HepG2 (cell line): ENCODE data around the gene ZCCHC7. TPM values are rescaled to one million over a fixed set of nuclear protein-coding genes. Genes with fewer than 3 reads are reported as not detected.

Experiments used
- ADNP ChIP-seq: sonication (generic); formaldehyde crosslinking; IDR thresholded peaks from 2 replicates; pipeline ENCODE4 v1.4.0; 2020; ENCODE audit warnings: missing genetic modification reagents
- CCAR2 ChIP-seq: fragments of 200-400 bp; formaldehyde crosslinking; optimal IDR thresholded peaks from 2 replicates; pipeline ENCODE3; 2018; ENCODE audit warnings: low read depth, mild to moderate bottlenecking, low read length, moderate library complexity
- DDIT3 ChIP-seq: sonication (generic); formaldehyde crosslinking; IDR thresholded peaks from 2 replicates; pipeline ENCODE4 v1.4.0; 2020; ENCODE audit warnings: mild to moderate bottlenecking, missing genetic modification reagents
- HDAC2 ChIP-seq: sonication (generic); formaldehyde crosslinking; IDR thresholded peaks from 2 replicates; pipeline ENCODE4 v1.4.0; 2020; ENCODE audit warnings: missing genetic modification reagents
- HINFP ChIP-seq: sonication (generic); formaldehyde crosslinking; IDR thresholded peaks from 2 replicates; pipeline ENCODE4 v1.4.0; 2020; ENCODE audit warnings: low read depth, mild to moderate bottlenecking, missing genetic modification reagents
- KLF16 ChIP-seq, 2 experiments: sonication (generic) in 1 of 2; formaldehyde crosslinking in 1 of 2; IDR thresholded peaks; 2 replicates each; pipeline versions ENCODE4 v1.6.1 to v1.8.0; 2016 to 2023; ENCODE audit warnings: missing genetic modification reagents in 2 of 2, missing compliant biosample characterization in 1 of 2
- NFAT5 ChIP-seq: sonication (generic); formaldehyde crosslinking; IDR thresholded peaks from 2 replicates; pipeline ENCODE4 v1.4.0; 2020; ENCODE audit warnings: missing genetic modification reagents
- SAP130 ChIP-seq: IDR thresholded peaks from 2 replicates; pipeline ENCODE4 v1.6.1; 2016; ENCODE audit warnings: low read depth
- SRSF9 ChIP-seq: fragments of 200-400 bp; formaldehyde crosslinking; IDR thresholded peaks from 2 replicates; pipeline ENCODE4 v1.6.1; 2018; ENCODE audit warnings: borderline replicate concordance, mild to moderate bottlenecking, low read depth, low read length; ENCODE audit not compliant: insufficient read depth, poor library complexity, severe bottlenecking
- THYN1 ChIP-seq: sonication (generic); formaldehyde crosslinking; IDR thresholded peaks from 2 replicates; pipeline ENCODE4 v1.8.1; 2023; ENCODE audit warnings: low read depth, mild to moderate bottlenecking, moderate library complexity, missing genetic modification reagents, borderline replicate concordance
- ZNF292 ChIP-seq: sonication (generic); formaldehyde crosslinking; IDR thresholded peaks from 2 replicates; pipeline ENCODE4 v1.8.1; 2022; ENCODE audit warnings: mild to moderate bottlenecking, low read depth, missing genetic modification reagents, borderline replicate concordance
- ZNF3 ChIP-seq: IDR thresholded peaks from 2 replicates; pipeline ENCODE4 v1.7.0; 2017; ENCODE audit warnings: inconsistent platforms
- ZNF335 ChIP-seq: sonication (generic); formaldehyde crosslinking; IDR thresholded peaks from 2 replicates; pipeline ENCODE4 v1.4.0; 2020; ENCODE audit warnings: missing genetic modification reagents
- ZNF570 ChIP-seq: sonication (generic); formaldehyde crosslinking; IDR thresholded peaks from 2 replicates; pipeline ENCODE4 v1.4.0; 2020; ENCODE audit warnings: mild to moderate bottlenecking, missing genetic modification reagents, borderline replicate concordance
- polyA plus RNA-seq, 8 experiments: library from polyadenylated mRNA; depleted of rRNA in 3 of 8; stranded (reverse) in 7 of 8; unstranded in 1 of 8; fragments of >200 nt; fragmentation: Illumina TruSeq in 4 of 8; extraction: Trizol in 4 of 8; gene quantifications; 2 replicates each; pipeline versions ENCODE4 v1.2.1 to v1.2.3, GENCODE V29; 2011 to 2016; ENCODE audit warnings: low read depth in 4 of 8, missing spikeins in 1 of 8, mixed read lengths in 1 of 8; ENCODE audit not compliant: insufficient read depth in 1 of 8
- total RNA-seq, 5 experiments: library from RNA; depleted of rRNA; stranded (reverse); fragments of >200 nt; fragmentation: Illumina TruSeq; extraction: Trizol; gene quantifications; 2 replicates each; pipeline ENCODE4 v1.2.3, GENCODE V29; 2016; ENCODE audit warnings: low read depth in 1 of 5
- TF ChIP-seq, protein P1 (sequence below): sonication (generic); formaldehyde crosslinking; IDR thresholded peaks from 2 replicates; pipeline ENCODE4 v1.4.0; 2020; ENCODE audit warnings: missing genetic modification reagents

The ZCCHC7 gene
- total and polyA plus RNA-seq, 2 of the 13 experiments (the other 11 are each of a cell fraction or from before 2014, with no cell fraction given), result 13.6 to 19.3 TPM

DNA sequence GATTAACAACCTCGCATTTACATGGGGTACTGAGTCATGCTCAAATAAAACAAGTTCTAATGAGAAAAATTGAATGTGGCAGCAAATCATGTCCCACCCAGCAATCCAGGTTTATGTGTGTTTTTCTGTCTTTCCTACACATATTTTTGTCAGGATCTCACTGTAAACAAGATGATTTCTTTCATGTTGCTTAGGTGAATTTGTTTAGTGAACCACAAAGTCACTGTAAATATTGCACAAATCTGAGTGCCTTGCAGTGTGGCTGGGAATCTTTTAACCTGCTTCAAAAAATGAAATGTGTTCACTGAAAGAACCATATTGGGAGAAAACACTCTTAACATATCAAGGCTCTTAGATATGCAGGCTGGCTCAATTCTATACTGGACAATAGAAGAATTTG is 23.1 kb upstream of the ZCCHC7 start (continued):
- TF ChIP-seq, protein P1, sequence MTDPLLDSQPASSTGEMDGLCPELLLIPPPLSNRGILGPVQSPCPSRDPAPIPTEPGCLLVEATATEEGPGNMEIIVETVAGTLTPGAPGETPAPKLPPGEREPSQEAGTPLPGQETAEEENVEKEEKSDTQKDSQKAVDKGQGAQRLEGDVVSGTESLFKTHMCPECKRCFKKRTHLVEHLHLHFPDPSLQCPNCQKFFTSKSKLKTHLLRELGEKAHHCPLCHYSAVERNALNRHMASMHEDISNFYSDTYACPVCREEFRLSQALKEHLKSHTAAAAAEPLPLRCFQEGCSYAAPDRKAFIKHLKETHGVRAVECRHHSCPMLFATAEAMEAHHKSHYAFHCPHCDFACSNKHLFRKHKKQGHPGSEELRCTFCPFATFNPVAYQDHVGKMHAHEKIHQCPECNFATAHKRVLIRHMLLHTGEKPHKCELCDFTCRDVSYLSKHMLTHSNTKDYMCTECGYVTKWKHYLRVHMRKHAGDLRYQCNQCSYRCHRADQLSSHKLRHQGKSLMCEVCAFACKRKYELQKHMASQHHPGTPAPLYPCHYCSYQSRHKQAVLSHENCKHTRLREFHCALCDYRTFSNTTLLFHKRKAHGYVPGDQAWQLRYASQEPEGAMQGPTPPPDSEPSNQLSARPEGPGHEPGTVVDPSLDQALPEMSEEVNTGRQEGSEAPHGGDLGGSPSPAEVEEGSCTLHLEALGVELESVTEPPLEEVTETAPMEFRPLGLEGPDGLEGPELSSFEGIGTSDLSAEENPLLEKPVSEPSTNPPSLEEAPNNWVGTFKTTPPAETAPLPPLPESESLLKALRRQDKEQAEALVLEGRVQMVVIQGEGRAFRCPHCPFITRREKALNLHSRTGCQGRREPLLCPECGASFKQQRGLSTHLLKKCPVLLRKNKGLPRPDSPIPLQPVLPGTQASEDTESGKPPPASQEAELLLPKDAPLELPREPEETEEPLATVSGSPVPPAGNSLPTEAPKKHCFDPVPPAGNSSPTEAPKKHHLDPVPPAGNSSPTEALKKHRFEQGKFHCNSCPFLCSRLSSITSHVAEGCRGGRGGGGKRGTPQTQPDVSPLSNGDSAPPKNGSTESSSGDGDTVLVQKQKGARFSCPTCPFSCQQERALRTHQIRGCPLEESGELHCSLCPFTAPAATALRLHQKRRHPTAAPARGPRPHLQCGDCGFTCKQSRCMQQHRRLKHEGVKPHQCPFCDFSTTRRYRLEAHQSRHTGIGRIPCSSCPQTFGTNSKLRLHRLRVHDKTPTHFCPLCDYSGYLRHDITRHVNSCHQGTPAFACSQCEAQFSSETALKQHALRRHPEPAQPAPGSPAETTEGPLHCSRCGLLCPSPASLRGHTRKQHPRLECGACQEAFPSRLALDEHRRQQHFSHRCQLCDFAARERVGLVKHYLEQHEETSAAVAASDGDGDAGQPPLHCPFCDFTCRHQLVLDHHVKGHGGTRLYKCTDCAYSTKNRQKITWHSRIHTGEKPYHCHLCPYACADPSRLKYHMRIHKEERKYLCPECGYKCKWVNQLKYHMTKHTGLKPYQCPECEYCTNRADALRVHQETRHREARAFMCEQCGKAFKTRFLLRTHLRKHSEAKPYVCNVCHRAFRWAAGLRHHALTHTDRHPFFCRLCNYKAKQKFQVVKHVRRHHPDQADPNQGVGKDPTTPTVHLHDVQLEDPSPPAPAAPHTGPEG (CRISPR knock-in tag), result no peak
- TF ChIP-seq CCAR2, result no peak
- 0 out of 2 replicates have a peak, but pooled peaks have one; percentile 27 for TF ChIP-seq SAP130 (CRISPR knock-in tag)
- TF ChIP-seq THYN1 (CRISPR knock-in tag), result no peak
- TF ChIP-seq DDIT3 (CRISPR knock-in tag), result no peak
- no peak for TF ChIP-seq ZNF3 (CRISPR knock-in tag)
- TF ChIP-seq ZNF335 (CRISPR knock-in tag), result no peak
- TF ChIP-seq HDAC2 (CRISPR knock-in tag), result 0 out of 2 replicates have a peak, but pooled peaks have one; percentile 12
- TF ChIP-seq HINFP, result no peak
- TF ChIP-seq KLF16 (CRISPR knock-in tag; IDR thresholded peaks at IDR 0.05), result no peak
- no peak for TF ChIP-seq ZNF570 (CRISPR knock-in tag)
- TF ChIP-seq NFAT5, result no peak
- no peak for TF ChIP-seq ZNF292 (CRISPR knock-in tag)
- TF ChIP-seq ADNP (CRISPR knock-in tag), result no peak
- no peak for TF ChIP-seq SRSF9
